ENCODE data around the gene IGSF8. TPM values are rescaled to one million over a fixed set of nuclear protein-coding genes. Genes with fewer than 3 reads are reported as not detected.

Gene IGSF8
- total RNA-seq, 1 experiment from 2014 or later = 101 TPM

- CTCF ChIA-PET = interaction anchor here (0.6 to 29.5 kb wide), 10 partner anchors 7 to 306 kb away, joined by 3 to 978 read pairs (median 6); no protein-coding TSS in a partner anchor
- Mint-ChIP-seq H3K9me3 (no peaks in the 10 kb centered on the region), H3K27me3 (ENCODE audit: low read depth) (peaks cover 82% of the 10 kb centered on the region), H3K27ac (peak overlapping the region; percentile 50; the same call in 1 of the 2 replicates), H3K4me3 (peak overlapping the region; percentile 96), H3K4me1 (peaks cover 32% of the 10 kb centered on the region), H3K36me3 (no peaks in the 10 kb centered on the region)
- DNase-seq (ENCODE audit: low spot score) = peak; percentile 93
- peak; percentile 94 for ATAC-seq
- TF ChIP-seq NR1H2 (CRISPR knock-in tag; IDR thresholded peaks at IDR 0.05) = no peak
- no peak for TF ChIP-seq E2F5 (CRISPR knock-in tag; IDR thresholded peaks at IDR 0.05)
- no peak for TF ChIP-seq SMAD3 (CRISPR knock-in tag; IDR thresholded peaks at IDR 0.05; ENCODE audit: borderline replicate concordance)
- TF ChIP-seq ERG (CRISPR knock-in tag; IDR thresholded peaks at IDR 0.05) = no peak
- TF ChIP-seq ATF3 (CRISPR knock-in tag; conservative IDR thresholded peaks at IDR 0.05) = no peak
- TF ChIP-seq IRF1 (CRISPR knock-in tag; IDR thresholded peaks at IDR 0.05) = no peak
- no peak for TF ChIP-seq FOXJ3 (CRISPR knock-in tag; IDR thresholded peaks at IDR 0.05; ENCODE audit: borderline replicate concordance)
- TF ChIP-seq, protein P1, sequence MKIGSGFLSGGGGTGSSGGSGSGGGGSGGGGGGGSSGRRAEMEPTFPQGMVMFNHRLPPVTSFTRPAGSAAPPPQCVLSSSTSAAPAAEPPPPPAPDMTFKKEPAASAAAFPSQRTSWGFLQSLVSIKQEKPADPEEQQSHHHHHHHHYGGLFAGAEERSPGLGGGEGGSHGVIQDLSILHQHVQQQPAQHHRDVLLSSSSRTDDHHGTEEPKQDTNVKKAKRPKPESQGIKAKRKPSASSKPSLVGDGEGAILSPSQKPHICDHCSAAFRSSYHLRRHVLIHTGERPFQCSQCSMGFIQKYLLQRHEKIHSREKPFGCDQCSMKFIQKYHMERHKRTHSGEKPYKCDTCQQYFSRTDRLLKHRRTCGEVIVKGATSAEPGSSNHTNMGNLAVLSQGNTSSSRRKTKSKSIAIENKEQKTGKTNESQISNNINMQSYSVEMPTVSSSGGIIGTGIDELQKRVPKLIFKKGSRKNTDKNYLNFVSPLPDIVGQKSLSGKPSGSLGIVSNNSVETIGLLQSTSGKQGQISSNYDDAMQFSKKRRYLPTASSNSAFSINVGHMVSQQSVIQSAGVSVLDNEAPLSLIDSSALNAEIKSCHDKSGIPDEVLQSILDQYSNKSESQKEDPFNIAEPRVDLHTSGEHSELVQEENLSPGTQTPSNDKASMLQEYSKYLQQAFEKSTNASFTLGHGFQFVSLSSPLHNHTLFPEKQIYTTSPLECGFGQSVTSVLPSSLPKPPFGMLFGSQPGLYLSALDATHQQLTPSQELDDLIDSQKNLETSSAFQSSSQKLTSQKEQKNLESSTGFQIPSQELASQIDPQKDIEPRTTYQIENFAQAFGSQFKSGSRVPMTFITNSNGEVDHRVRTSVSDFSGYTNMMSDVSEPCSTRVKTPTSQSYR (CRISPR knock-in tag; IDR thresholded peaks at IDR 0.05) = no peak
- no peak for TF ChIP-seq OVOL2 (CRISPR knock-in tag; IDR thresholded peaks at IDR 0.05; ENCODE audit: borderline replicate concordance)
- TF ChIP-seq, protein P2, sequence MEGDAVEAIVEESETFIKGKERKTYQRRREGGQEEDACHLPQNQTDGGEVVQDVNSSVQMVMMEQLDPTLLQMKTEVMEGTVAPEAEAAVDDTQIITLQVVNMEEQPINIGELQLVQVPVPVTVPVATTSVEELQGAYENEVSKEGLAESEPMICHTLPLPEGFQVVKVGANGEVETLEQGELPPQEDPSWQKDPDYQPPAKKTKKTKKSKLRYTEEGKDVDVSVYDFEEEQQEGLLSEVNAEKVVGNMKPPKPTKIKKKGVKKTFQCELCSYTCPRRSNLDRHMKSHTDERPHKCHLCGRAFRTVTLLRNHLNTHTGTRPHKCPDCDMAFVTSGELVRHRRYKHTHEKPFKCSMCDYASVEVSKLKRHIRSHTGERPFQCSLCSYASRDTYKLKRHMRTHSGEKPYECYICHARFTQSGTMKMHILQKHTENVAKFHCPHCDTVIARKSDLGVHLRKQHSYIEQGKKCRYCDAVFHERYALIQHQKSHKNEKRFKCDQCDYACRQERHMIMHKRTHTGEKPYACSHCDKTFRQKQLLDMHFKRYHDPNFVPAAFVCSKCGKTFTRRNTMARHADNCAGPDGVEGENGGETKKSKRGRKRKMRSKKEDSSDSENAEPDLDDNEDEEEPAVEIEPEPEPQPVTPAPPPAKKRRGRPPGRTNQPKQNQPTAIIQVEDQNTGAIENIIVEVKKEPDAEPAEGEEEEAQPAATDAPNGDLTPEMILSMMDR (IDR thresholded peaks at IDR 0.05) = no peak
- TF ChIP-seq, protein P3, sequence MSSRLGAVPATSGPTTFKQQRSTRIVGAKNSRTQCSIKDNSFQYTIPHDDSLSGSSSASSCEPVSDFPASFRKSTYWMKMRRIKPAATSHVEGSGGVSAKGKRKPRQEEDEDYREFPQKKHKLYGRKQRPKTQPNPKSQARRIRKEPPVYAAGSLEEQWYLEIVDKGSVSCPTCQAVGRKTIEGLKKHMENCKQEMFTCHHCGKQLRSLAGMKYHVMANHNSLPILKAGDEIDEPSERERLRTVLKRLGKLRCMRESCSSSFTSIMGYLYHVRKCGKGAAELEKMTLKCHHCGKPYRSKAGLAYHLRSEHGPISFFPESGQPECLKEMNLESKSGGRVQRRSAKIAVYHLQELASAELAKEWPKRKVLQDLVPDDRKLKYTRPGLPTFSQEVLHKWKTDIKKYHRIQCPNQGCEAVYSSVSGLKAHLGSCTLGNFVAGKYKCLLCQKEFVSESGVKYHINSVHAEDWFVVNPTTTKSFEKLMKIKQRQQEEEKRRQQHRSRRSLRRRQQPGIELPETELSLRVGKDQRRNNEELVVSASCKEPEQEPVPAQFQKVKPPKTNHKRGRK (CRISPR knock-in tag; IDR thresholded peaks at IDR 0.05; ENCODE audit: borderline replicate concordance) = no peak
- no peak for TF ChIP-seq PRRX2 (CRISPR knock-in tag; IDR thresholded peaks at IDR 0.05)
- no peak for TF ChIP-seq ZNF232 (CRISPR knock-in tag; IDR thresholded peaks at IDR 0.05)
- TF ChIP-seq MYBL2 (CRISPR knock-in tag; IDR thresholded peaks at IDR 0.05) = no peak
- POLR2A ChIA-PET = interaction anchor here (1.3 kb wide), 1 partner anchor 9 kb away, joined by 3 read pairs; no protein-coding TSS in a partner anchor
Measured at GRCh38 chr1:160070243-160071163, 27.9 kb downstream of the IGSF8 start.

Data from WTC11 (cell line).